NCI-H2171 (cell line): ENCODE measurements around the gene NTSR1.

ENCODE experiments used
- DNase-seq: peaks from one replicate; lab custom pipeline; 2025; lab: John Stamatoyannopoulos, UW

Gene NTSR1

GRCh38 chr20:62771396-62772102, 62.9 kb downstream of the NTSR1 start:
- no peak for DNase-seq

GRCh38 chr20:62772103-62772611, 63.5 kb downstream of the NTSR1 start:
- DNase-seq = no peak

GRCh38 chr20:62772619-62772989, 64.0 kb downstream of the NTSR1 start:
- no peak for DNase-seq

- no peak for DNase-seq
These were observed 64.6 kb downstream of the NTSR1 start for GRCh38 chr20:62772990-62773844.

GRCh38 chr20:62773845-62774714, 65.4 kb downstream of the NTSR1 start:
- peak; percentile 89 for DNase-seq

GRCh38 chr20:62774762-62775161, 66.1 kb downstream of the NTSR1 start:
- no peak for DNase-seq

GRCh38 chr20:62775206-62775605, 66.6 kb downstream of the NTSR1 start:
- no peak for DNase-seq

- DNase-seq = no peak
These were observed 67.5 kb downstream of the NTSR1 start for GRCh38 chr20:62776035-62776691.

GRCh38 chr20:62776692-62777527, 68.3 kb downstream of the NTSR1 start:
- peak; percentile 82 for DNase-seq

- no peak for DNase-seq
These were observed 68.8 kb downstream of the NTSR1 start for GRCh38 chr20:62777528-62777830.

- no peak for DNase-seq
These were observed 69.4 kb downstream of the NTSR1 start for GRCh38 chr20:62778058-62778457.

- no peak for DNase-seq
These were observed 70.2 kb downstream of the NTSR1 start for GRCh38 chr20:62778601-62779416.

GRCh38 chr20:62779417-62779685, 70.7 kb downstream of the NTSR1 start:
- DNase-seq = no peak

GRCh38 chr20:62780204-62780603, 71.6 kb downstream of the NTSR1 start:
- DNase-seq = peak; percentile 97

GRCh38 chr20:62780696-62781095, 72.1 kb downstream of the NTSR1 start:
- peak; percentile 74 for DNase-seq

- no peak for DNase-seq
These were observed 73.7 kb downstream of the NTSR1 start for GRCh38 chr20:62782149-62782892.

GRCh38 chr20:62782893-62783278, 74.2 kb downstream of the NTSR1 start:
- peak; percentile 36 for DNase-seq

- no peak for DNase-seq
These were observed 75.9 kb downstream of the NTSR1 start for GRCh38 chr20:62784497-62784896.

- no peak for DNase-seq
These were observed 76.8 kb downstream of the NTSR1 start for GRCh38 chr20:62785393-62785792.

GRCh38 chr20:62786157-62786556, 77.5 kb downstream of the NTSR1 start:
- DNase-seq = no peak
